ENCODE measurements around the gene SHQ1. TPM values are rescaled to one million over a fixed set of nuclear protein-coding genes. Genes with fewer than 3 reads are reported as not detected.
"Not testable (repeated sequence)": the region's sequence is repeated elsewhere in the genome, so short reads cannot be mapped to it uniquely, and the experiment has no call there.

Gene SHQ1
- total RNA-seq, 6 experiments from 2014 or later, result 18.4 to 21.1 (median 20.2) TPM

- Mint-ChIP-seq H3K27ac (peak overlapping the region; percentile 79), H3K9me3 (no peaks in the 10 kb centered on the region), H3K4me1 (ENCODE audit: low read depth) (peaks cover 11% of the 10 kb centered on the region), H3K36me3 (ENCODE audit: low read depth) (no peaks in the 10 kb centered on the region), H3K4me3 (peak overlapping the region; percentile 45; the same call in 1 of the 2 replicates), H3K27me3 (ENCODE audit: insufficient read depth) (peaks cover 3% of the 10 kb centered on the region; the same call in 1 of the 2 replicates)
- no peak for TF ChIP-seq CTCF (IDR thresholded peaks at IDR 0.05)
- peak; percentile 77 for DNase-seq
These were observed 125.1 kb downstream of the SHQ1 start for GRCh38 chr3:72722930-72723726.

- Mint-ChIP-seq H3K36me3 (ENCODE audit: low read depth) (no peaks in the 10 kb centered on the region), H3K4me3 (no peak overlapping the region), H3K27ac (no peak overlapping the region), H3K4me1 (ENCODE audit: low read depth) (peaks cover 11% of the 10 kb centered on the region), H3K9me3 (no peaks in the 10 kb centered on the region), H3K27me3 (ENCODE audit: insufficient read depth) (no peaks in the 10 kb centered on the region; the same call in 1 of the 2 replicates)
- TF ChIP-seq CTCF (IDR thresholded peaks at IDR 0.05), result no peak
- DNase-seq, result no peak
These were observed 126.4 kb downstream of the SHQ1 start for GRCh38 chr3:72721683-72722381.

GRCh38 chr3:72720566-72720965 lies 127.7 kb downstream of the SHQ1 start:
- Mint-ChIP-seq H3K36me3 (ENCODE audit: low read depth) (no peaks in the 10 kb centered on the region), H3K4me3 (no peak overlapping the region)

GRCh38 chr3:72719137-72719536 lies 129.1 kb downstream of the SHQ1 start:
- H3K27me3 Mint-ChIP-seq (ENCODE audit: insufficient read depth), result peaks cover 3% of the 10 kb centered on the region; the same call in 1 of the 2 replicates
- DNase-seq, result no peak
- no peak overlapping the region for H3K4me3 Mint-ChIP-seq
- peaks cover 11% of the 10 kb centered on the region for H3K4me1 Mint-ChIP-seq (ENCODE audit: low read depth)
- peaks cover 5% of the 10 kb centered on the region for H3K9me3 Mint-ChIP-seq
- H3K27ac Mint-ChIP-seq, result no peak overlapping the region
- TF ChIP-seq CTCF (IDR thresholded peaks at IDR 0.05), result no peak
- no peaks in the 10 kb centered on the region for H3K36me3 Mint-ChIP-seq (ENCODE audit: low read depth)

More at GRCh38 chr3:72720566-72720965, 127.7 kb downstream of the SHQ1 start:
- Mint-ChIP-seq H3K4me1 (ENCODE audit: low read depth) (peaks cover 11% of the 10 kb centered on the region), H3K27ac (no peak overlapping the region), H3K27me3 (ENCODE audit: insufficient read depth) (no peaks in the 10 kb centered on the region; the same call in 1 of the 2 replicates), H3K9me3 (no peaks in the 10 kb centered on the region)
- no peak for DNase-seq
- no peak for TF ChIP-seq CTCF (IDR thresholded peaks at IDR 0.05)

- H3K4me3 Mint-ChIP-seq; H3K27me3 Mint-ChIP-seq (ENCODE audit: insufficient read depth); H3K36me3 Mint-ChIP-seq (ENCODE audit: low read depth); H3K9me3 Mint-ChIP-seq; DNase-seq; H3K4me1 Mint-ChIP-seq (ENCODE audit: low read depth); H3K27ac Mint-ChIP-seq: not testable (repeated sequence)
These were observed 134.1 kb downstream of the SHQ1 start for GRCh38 chr3:72714135-72714534.

- H3K36me3 Mint-ChIP-seq (ENCODE audit: low read depth); H3K4me1 Mint-ChIP-seq (ENCODE audit: low read depth); H3K4me3 Mint-ChIP-seq; H3K9me3 Mint-ChIP-seq; DNase-seq; H3K27ac Mint-ChIP-seq: not testable (repeated sequence)
- H3K27me3 Mint-ChIP-seq (ENCODE audit: insufficient read depth), result peaks cover 14% of the 10 kb centered on the region
These were observed 137.8 kb downstream of the SHQ1 start for GRCh38 chr3:72710471-72710870.

Data from HFFc6 (cell line).